ENCODE results near the gene GALM.

DNA sequence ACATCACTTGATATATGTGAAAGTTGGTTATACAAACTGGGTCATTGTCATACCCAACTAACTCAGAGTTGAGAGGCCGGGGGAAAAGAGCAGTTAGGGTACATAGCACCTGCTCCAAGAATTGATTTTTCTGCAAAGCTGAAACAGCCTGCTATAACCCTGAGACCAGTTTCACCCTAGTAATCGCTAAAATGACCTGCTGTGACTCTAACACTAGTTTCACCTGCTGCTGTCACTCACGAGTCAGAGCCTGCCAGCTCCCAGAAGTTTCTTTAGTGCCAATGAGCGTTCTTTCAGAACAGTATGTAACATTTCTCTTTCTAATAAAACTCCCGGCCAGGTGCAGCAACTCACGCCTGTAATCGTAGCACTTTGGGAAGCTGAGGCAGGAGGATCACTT, 57.3 kb downstream of the GALM start:
- TF ChIP-seq, protein P1, sequence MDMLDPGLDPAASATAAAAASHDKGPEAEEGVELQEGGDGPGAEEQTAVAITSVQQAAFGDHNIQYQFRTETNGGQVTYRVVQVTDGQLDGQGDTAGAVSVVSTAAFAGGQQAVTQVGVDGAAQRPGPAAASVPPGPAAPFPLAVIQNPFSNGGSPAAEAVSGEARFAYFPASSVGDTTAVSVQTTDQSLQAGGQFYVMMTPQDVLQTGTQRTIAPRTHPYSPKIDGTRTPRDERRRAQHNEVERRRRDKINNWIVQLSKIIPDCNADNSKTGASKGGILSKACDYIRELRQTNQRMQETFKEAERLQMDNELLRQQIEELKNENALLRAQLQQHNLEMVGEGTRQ (IDR thresholded peaks at IDR 0.05; ENCODE audit: low read length) = no peak
- no peak for TF ChIP-seq FOSL1 (IDR thresholded peaks at IDR 0.05; ENCODE audit: insufficient read depth, low read depth, low read length)
- TF ChIP-seq, protein P2, sequence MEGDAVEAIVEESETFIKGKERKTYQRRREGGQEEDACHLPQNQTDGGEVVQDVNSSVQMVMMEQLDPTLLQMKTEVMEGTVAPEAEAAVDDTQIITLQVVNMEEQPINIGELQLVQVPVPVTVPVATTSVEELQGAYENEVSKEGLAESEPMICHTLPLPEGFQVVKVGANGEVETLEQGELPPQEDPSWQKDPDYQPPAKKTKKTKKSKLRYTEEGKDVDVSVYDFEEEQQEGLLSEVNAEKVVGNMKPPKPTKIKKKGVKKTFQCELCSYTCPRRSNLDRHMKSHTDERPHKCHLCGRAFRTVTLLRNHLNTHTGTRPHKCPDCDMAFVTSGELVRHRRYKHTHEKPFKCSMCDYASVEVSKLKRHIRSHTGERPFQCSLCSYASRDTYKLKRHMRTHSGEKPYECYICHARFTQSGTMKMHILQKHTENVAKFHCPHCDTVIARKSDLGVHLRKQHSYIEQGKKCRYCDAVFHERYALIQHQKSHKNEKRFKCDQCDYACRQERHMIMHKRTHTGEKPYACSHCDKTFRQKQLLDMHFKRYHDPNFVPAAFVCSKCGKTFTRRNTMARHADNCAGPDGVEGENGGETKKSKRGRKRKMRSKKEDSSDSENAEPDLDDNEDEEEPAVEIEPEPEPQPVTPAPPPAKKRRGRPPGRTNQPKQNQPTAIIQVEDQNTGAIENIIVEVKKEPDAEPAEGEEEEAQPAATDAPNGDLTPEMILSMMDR (IDR thresholded peaks at IDR 0.05; ENCODE audit: control extremely low read depth in 1 of 3, insufficient read depth in 1 of 3, low read depth in 1 of 3, low read length in 3 of 3) = no peak
- no peak for TF ChIP-seq ZNF274 (IDR thresholded peaks at IDR 0.05; ENCODE audit: borderline replicate concordance, extremely low read depth, low read length)
- TF ChIP-seq SRF (IDR thresholded peaks at IDR 0.05; ENCODE audit: low read depth, low read length) = no peak
- no peak for TF ChIP-seq CHD2 (IDR thresholded peaks at IDR 0.05; ENCODE audit: low read length)
- TF ChIP-seq SIN3A (conservative IDR thresholded peaks at IDR 0.05 in 1 of 2, IDR thresholded peaks at IDR 0.05 in 1 of 2; ENCODE audit: low read depth in 1 of 2, low read length in 2 of 2) = no peak
- no peak for TF ChIP-seq EZH2 (IDR thresholded peaks at IDR 0.05; ENCODE audit: low read depth, low read length, severe bottlenecking)
- TF ChIP-seq PHF8 (conservative IDR thresholded peaks at IDR 0.05; ENCODE audit: low read depth, low read length) = no peak
- TF ChIP-seq POLR2A (IDR thresholded peaks at IDR 0.05; ENCODE audit: control extremely low read depth in 1 of 2, low read depth in 2 of 2, low read length in 2 of 2) = no peak
- no peak for TF ChIP-seq KDM5A (IDR thresholded peaks at IDR 0.05; ENCODE audit: low read length)
